Measurements from ENCODE around the gene ARHGAP44. TPM values are rescaled to one million over a fixed set of nuclear protein-coding genes. Genes with fewer than 3 reads are reported as not detected.

Gene ARHGAP44
- total and polyA plus RNA-seq, 12 donors = 4.0 to 10.6 (median 8.4) TPM

GRCh38 chr17:12830777-12831247 is 41.5 kb downstream of the ARHGAP44 start:
- 79 to 84% methylated on average over 3 of the region's 3 CpGs for WGBS, 2 donors
- Histone ChIP-seq H3K27ac (no peak overlapping the region), H3K27me3 (no peaks in the 10 kb centered on the region), H3K36me3 (no peaks in the 10 kb centered on the region), H3K4me1 (peaks cover 0 to 4% (median 0%) of the 10 kb centered on the region in 9 donors), H3K4me3 (no peak overlapping the region), H3K9me3 (peaks cover 0 to 27% (median 8%) of the 10 kb centered on the region in 11 donors)
- no peak for ATAC-seq
- no peak for TF ChIP-seq CTCF (IDR thresholded peaks at IDR 0.05)
- no peak for DNase-seq
- intact Hi-C loops (cut with DNase I) = no loop called here

- Histone ChIP-seq H3K4me3 (no peak overlapping the region), H3K4me1 (no peaks in the 10 kb centered on the region), H3K9me3 (peaks cover 0 to 27% (median 8%) of the 10 kb centered on the region in 11 donors), H3K27ac (no peak overlapping the region), H3K36me3 (no peaks in the 10 kb centered on the region), H3K27me3 (no peaks in the 10 kb centered on the region)
- intact Hi-C loops (cut with DNase I) = no loop called here
- DNase-seq (no peak), ATAC-seq (no peak)
- TF ChIP-seq CTCF (IDR thresholded peaks at IDR 0.05) = no peak
- WGBS, 2 donors = 95 to 97% methylated on average over 1 of the region's 1 CpG
These were observed 42.5 kb downstream of the ARHGAP44 start for GRCh38 chr17:12831839-12832238.

GRCh38 chr17:12839042-12839441 is 49.7 kb downstream of the ARHGAP44 start:
- intact Hi-C loops (cut with DNase I) = no loop called here
- DNase-seq (no peak), ATAC-seq (no peak)
- no peaks in the 10 kb centered on the region for H3K36me3 ChIP-seq
- H3K27me3 ChIP-seq = no peaks in the 10 kb centered on the region
- H3K4me1 ChIP-seq = no peaks in the 10 kb centered on the region
- TF ChIP-seq CTCF (IDR thresholded peaks at IDR 0.05) = no peak
- H3K4me3 ChIP-seq = no peak overlapping the region
- peaks cover 0 to 12% (median 0%) of the 10 kb centered on the region in 11 donors for H3K9me3 ChIP-seq
- WGBS, 2 donors = 73 to 83% methylated on average over 2 of the region's 2 CpGs
- no peak overlapping the region for H3K27ac ChIP-seq

GRCh38 chr17:12842936-12843335 is 53.6 kb downstream of the ARHGAP44 start:
- no peak overlapping the region for H3K4me3 ChIP-seq
- WGBS, 2 donors = 81 to 83% methylated on average over 4 of the region's 4 CpGs
- ATAC-seq (no peak), DNase-seq (no peak)
- H3K27ac ChIP-seq = no peak overlapping the region
- no peaks in the 10 kb centered on the region for H3K27me3 ChIP-seq
- H3K4me1 ChIP-seq = no peaks in the 10 kb centered on the region
- no peak for TF ChIP-seq CTCF (IDR thresholded peaks at IDR 0.05)
- H3K9me3 ChIP-seq = peaks cover 0 to 16% (median 0%) of the 10 kb centered on the region in 11 donors
- intact Hi-C loops (cut with DNase I) = no loop called here
- no peaks in the 10 kb centered on the region for H3K36me3 ChIP-seq

Data from heart right ventricle (tissue), 16 donors.